GM21723 (cell line): Measurements from ENCODE around the gene IDH1.
A peak's percentile ranks its signal among the peaks of the same experiment; 100 is the strongest.
"Not testable (repeated sequence)": the region's sequence is repeated elsewhere in the genome, so short reads cannot be mapped to it uniquely, and the experiment has no call there.

Source experiments
- ATAC-seq: cut with Tn5 transposase; IDR thresholded peaks from one replicate; pipeline ENCODE4 v1.9.1; 2021; ENCODE audit warnings: mild to moderate bottlenecking, moderate library complexity; ENCODE audit not compliant: unreplicated experiment

IDH1 gene

DNA sequence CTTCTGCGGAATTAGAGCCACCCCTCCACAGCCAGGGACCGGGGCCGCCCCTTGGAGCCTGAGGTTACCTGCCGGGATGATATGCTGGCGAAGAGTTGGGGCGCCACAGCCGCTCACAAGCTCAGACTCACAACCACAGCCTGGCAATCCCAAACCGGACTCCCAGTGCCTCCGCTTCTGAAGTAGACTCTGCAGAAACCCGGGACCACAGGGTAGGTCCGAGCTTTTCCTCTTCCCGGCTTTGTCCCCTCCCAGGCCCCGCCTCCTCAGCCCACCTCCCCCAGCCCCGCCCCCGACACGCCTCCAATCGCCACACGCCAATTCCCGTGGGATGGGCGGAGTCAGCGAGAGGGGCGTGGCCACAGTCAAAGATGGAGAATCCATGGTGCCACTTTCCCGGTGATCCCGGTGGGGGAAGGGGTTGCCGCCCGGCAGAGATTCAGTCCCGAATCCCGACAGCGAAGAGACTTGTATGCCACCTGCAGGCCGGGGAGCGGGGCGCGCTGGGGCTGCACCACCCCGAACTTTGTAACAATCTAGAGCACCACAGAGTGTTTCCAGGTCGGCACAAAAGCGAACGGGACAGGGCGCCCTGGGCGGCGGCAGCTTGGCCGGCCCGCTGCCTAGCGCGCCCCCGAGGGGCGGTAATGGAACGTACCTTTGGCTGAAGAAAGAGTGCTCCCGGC lies at the start of gene IDH1:
Gene IDH1, minus strand, starts transcription at position 201 of the 686 bp plus-strand sequence. CDS start 3,520 bp downstream, outside the sequence.
- peak; percentile 77 for ATAC-seq

DNA sequence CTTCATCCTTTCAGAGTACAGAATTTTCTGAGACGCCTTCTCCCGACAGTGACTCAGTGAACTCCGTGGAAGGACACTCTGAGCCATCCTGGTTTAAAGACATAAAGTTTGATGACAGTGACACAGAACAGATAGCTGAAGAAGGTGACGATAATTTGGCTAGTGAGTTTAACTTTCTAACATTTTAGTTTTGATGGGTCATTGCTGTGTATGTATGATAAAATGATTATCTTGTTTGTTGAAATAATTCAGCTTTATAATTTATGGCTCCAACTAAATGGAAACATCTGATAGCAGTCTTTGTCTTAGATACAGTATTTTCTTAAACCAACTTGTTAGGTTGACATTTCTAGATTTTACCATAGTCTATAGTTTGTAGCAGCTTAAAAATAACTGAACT lies 49.3 kb upstream of the IDH1 start:
- no peak for ATAC-seq

DNA sequence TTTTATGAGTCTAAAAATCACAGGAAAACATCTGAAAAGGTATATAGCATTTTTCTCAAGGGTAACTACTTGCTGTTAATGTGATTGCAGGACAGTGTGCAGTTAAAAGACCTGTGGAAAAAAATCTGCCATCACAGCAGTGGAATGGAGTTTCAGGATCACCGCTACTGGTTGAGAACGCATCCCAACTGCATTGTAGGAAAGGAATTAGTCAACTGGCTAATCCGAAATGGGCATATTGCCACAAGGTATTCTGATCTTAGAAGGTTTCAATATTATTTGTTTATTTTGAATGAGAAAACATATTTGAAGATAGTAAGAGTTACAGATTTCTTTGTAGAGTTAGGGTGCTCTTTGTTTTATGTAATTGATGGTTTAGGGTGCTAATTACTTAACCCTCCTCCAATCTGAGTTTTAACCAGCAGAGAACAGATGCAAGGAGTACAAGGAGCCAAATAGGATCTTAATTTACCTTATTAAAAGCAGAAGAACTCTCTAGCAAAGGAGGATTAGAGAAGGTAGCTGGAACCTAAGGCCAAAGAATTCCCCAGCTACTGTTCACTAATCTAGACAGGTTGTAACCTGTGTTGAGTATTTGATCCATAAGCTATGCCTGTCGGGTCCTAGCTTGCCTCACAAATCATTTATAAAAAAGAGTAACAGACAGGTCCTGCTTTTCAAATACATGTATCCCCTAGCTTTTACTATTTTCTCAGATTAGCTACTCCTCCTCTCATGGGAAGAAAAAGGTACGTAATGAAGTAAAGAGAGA lies 46.2 kb upstream of the IDH1 start:
- ATAC-seq, result no peak

DNA sequence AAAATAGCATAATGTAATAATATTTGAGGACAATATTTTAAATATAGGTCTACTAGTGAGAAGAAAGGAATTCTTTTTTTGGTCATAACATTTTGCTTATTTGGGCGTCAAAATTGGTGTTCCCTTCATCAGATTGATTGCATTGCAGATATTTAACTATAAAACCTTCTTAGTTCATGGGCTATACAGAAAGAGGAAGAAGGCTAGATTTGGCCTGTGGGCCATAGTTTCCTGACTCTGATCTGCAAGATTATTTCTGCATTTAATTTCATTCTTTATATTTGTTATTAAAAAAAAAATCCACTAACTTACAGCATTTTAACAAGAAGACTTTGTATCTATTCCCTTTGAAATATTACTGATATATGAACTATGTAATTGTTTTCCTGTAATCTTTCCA lies 43.1 kb upstream of the IDH1 start:
- ATAC-seq, result no peak

- no peak for ATAC-seq
These were observed 41.7 kb upstream of the IDH1 start for GRCh38 chr2:208296610-208297009.

DNA sequence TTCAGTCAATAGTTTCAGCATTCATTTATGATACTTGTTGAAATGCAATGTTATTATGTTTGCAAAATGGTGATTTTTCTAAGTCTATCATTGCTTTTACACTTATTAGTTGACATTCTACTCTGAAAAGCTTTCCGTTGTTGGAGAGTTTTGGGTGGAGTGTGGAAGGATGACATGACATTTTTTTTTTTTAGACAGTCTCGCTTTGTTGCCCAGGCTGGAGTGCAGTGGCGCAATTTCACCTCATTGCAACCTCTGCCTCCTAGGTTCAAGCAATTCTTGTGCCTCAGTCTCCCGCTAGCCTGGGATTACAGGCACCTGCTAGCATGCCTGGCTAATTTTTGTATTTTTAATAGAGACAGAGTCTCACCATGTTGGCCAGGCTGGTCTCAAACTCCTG lies 41.0 kb upstream of the IDH1 start:
- no peak for ATAC-seq

GRCh38 chr2:208294482-208295024 lies 39.7 kb upstream of the IDH1 start:
- peak; percentile 65 for ATAC-seq

DNA sequence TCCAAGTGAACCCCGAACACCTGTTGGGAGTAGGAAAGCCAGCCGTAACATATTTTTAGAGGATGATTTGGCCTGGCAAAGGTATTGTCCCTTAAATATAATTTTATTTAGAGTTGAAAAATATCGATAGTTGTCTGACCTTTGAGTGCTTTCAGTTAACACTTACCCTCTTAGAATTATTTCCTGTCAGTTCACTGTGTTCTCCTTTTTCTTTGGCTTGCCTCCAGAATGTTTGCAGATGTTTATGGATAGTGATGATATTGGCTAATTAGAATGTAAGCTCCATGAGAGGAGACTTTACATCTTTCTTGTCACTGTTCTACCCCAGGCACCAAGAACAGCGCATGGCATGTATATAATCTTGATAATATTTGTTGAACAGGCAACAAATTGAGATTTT lies 31.0 kb upstream of the IDH1 start:
- ATAC-seq, result no peak

DNA sequence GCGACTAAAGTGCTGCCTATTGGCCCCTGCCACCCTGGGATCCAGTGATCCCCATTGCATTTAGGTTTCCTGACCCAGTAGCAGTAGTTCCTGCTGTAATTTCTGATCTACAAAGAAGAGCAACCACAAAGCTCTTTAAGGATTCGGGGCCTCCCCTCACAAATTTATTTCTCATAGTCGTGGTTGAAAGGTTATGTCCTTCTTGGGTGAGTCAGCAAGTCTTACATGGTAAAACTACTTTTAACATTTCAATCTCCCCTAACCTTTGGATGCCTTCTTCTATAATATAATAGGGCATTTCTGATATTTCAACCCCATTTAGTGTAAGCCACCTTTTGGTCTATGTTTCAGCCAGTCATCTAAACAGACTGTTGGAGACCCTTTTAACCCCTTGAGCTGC lies 26.1 kb upstream of the IDH1 start:
- peak; percentile 77 for ATAC-seq

DNA sequence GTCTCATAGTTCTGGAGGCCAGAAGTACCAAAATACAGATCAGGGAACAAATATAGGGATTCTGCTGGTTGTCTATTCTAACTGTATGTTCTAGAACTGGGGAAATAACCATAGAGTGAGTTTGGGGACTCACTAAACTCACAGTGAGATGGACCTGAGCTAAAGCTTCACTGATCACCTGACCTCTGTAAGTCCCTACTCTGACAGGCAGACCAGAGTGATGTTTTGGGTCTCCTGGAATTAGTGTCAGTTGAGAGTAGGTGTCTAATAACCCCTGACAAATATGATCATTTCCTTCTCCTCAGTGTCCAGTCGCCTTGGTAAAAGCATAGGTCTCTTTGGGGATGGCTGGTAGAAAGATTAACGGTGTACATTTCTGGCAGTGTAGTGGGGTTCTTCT lies 25.4 kb upstream of the IDH1 start:
- ATAC-seq, result no peak

GRCh38 chr2:208279236-208279635 lies 24.4 kb upstream of the IDH1 start:
- no peak for ATAC-seq

DNA sequence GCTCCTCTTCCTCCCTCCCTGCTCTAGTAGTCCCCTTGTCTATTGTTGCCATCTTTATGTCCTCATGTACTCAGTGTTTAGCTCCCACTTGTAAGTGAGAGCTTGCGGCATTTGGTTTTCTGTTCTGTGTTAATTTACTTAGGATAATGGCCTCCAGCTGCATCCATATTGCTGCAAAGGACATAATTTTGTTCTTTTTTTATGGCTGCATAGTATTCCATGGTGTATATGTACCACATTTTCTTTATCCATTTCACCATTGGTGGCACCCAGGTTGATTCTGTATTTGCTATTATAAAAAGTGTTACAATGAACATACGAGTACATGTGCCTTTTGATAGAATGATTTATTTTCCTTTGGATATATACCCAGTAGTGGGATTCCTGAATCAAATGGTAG lies 23.7 kb upstream of the IDH1 start:
- no peak for ATAC-seq

DNA sequence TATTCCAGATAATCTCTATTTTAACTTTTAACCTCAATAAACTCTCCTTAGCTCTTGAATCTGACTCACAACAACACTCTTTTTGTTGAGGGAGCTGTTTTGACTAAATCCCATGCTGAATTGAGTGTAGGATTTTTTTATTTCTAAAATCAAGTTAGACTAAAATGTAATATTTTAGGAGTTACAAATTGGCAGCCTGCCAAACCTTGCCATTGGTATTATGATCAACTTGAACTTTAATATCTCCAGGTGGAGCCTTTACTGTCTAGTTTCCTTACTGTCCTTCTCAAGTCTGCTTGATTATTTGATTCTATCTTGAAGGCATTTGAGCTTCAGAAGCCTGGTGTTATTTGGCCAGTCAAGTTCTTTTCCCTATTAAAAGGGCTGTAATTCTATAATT lies 19.9 kb upstream of the IDH1 start:
- no peak for ATAC-seq

- ATAC-seq, result no peak
These were observed 14.2 kb upstream of the IDH1 start for GRCh38 chr2:208269091-208269490.

- ATAC-seq, result no peak
These were observed 13.5 kb upstream of the IDH1 start for GRCh38 chr2:208268156-208268952.

- not testable (repeated sequence) for ATAC-seq
These were observed 12.7 kb upstream of the IDH1 start for GRCh38 chr2:208267526-208267925.

GRCh38 chr2:208266936-208267335 lies 12.1 kb upstream of the IDH1 start:
- ATAC-seq, result no peak

DNA sequence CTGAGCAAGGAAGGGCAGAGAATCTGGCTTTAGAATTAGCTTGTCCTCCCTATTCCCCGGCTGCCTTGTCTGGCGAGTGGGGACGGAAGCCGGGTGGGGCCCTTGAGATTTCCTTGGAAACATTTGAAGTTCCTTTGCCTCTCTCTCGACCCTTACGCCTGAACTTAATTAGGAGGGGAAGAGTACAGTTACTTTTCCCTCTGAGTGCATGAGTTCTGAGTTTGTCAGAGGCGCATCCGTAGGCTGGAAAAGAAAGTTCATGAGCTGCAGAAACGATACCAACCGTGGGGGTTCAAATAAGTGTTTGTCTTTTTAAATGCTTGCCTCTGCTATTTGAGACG lies 11.7 kb upstream of the IDH1 start:
- peak; percentile 20 for ATAC-seq

DNA sequence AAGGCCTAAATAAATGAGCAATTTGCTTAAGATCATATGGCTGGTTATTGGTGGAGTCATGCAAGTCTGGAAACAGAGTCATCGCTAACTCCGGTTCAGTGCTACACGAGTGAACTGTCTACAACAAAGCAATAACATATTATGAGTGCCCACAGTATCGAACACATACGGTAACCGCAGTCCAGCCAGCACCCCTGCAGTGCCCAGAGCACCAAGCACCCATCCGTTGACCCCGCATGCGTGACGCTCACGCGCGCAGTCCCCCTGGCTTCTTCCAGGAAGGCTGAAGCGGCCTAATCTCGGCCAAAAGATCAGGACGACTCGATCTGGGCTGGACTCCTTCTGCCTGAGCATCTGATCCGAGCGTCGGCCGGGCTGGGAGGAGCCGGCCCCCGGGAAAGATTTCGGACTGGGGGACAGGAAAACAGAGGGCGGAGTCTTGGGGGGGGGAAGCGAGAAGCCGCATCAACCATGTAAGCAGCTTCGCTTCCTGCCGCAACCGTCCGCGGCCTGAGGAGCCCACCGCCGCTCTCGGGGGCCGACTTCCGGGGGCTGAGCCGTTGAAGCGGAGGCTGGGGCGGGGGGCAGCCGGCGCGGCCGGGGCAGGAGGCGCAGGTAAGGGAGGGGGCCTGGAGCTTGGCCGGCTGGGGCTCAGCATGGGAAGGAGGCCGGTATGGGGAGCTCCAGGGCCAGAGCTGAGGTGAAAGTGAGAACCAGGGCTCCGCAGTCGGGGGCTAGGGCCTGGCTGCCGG lies 11.1 kb upstream of the IDH1 start, which contains the start of gene PIKFYVE:
Gene PIKFYVE, plus strand, starts transcription at position 455 of the 752 bp plus-strand sequence. CDS start 5,265 bp downstream, outside the sequence.
- peak; percentile 83 for ATAC-seq

- ATAC-seq, result peak; percentile 48
These were observed 10.5 kb upstream of the IDH1 start for GRCh38 chr2:208265371-208265800.
